ENCODE measurements around the gene C11orf71. TPM values are rescaled to one million over a fixed set of nuclear protein-coding genes. Genes with fewer than 3 reads are reported as not detected.

The C11orf71 gene, protein sequence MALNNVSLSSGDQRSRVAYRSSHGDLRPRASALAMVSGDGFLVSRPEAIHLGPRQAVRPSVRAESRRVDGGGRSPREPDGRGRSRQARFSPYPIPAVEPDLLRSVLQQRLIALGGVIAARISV
- 6.7 TPM for total RNA-seq (ENCODE audit: unreplicated experiment)
- long read RNA-seq, transcript C11orf71-202 (1 exons, 1,980 nt) = major isoform, 7 of 7 reads
- long read RNA-seq, partial matches to known transcripts = 0 of 7 reads
- long read RNA-seq, other reads (novel, unspliced or antisense) = 0 of 7 reads

DNA sequence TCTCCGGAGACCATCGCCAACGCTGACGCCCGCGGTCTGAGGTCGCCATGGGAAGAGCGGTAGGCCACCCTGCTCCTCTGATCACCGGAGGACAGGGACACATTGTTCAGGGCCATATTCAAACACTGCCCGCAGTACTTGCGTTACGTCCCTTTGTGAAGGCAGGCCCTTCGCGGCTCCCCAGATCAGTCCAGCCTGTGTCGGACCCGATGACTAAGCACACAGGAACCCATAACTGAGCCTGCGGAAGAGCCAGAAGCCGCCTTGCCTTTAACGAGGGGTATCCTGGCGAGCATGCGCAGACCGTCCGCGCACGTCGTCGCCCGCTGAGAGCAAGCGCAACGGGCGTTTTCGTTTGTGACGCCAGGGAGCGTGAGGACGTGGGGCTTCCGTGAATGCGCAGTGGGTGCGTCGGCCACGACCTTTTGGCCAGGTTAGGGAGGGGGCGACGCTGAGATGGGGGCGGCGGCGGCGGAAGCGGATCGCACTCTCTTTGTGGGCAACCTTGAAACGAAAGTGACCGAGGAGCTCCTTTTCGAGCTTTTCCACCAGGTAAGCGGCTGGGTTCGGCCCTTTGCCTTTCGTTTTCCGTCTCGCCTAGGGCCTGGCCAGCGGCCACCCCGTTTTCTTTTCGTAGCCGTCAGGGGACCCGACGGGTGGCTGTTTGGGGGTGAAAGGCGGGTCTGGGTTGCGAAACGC, at the start of gene C11orf71, which contains the start of gene RBM7:
C11orf71 (minus strand) TSS at position 296 of the 699 bp plus-strand sequence; CDS start at position 116, 180 bp downstream.
RBM7 (plus strand) TSS at position 451 of the 699 bp plus-strand sequence; CDS start at position 457, 6 bp downstream.
- DNase-seq (ENCODE audit: low spot score) = peak; percentile 96
- Mint-ChIP-seq H3K27ac (ENCODE audit: unreplicated experiment) (peak within 1 kb of the TSS; percentile 99), H3K36me3 (ENCODE audit: low read depth, unreplicated experiment) (no peaks in the 10 kb centered on the region), H3K9me3 (ENCODE audit: unreplicated experiment) (no peaks in the 10 kb centered on the region), H3K4me1 (ENCODE audit: unreplicated experiment) (peaks cover 21% of the 10 kb centered on the region), H3K4me3 (ENCODE audit: unreplicated experiment) (peak within 1 kb of the TSS; percentile 100), H3K27me3 (ENCODE audit: unreplicated experiment) (peaks cover 10% of the 10 kb centered on the region)
- TF ChIP-seq CTCF (IDR thresholded peaks at IDR 0.05; ENCODE audit: unreplicated experiment) = no peak

DNA sequence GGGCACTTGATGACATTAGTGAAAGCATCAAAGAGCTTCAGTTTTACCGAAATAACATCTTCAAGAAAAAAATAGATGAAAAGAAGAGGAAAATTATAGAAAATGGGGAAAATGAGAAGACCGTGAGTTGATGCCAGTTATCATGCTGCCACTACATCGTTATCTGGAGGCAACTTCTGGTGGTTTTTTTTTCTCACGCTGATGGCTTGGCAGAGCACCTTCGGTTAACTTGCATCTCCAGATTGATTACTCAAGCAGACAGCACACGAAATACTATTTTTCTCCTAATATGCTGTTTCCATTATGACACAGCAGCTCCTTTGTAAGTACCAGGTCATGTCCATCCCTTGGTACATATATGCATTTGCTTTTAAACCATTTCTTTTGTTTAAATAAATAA, 49.5 kb upstream of the C11orf71 start:
- no peak for TF ChIP-seq CTCF (IDR thresholded peaks at IDR 0.05; ENCODE audit: unreplicated experiment)
- Mint-ChIP-seq H3K36me3 (ENCODE audit: low read depth, unreplicated experiment) (peaks cover 10% of the 10 kb centered on the region), H3K27ac (ENCODE audit: unreplicated experiment) (no peak overlapping the region), H3K4me1 (ENCODE audit: unreplicated experiment) (no peaks in the 10 kb centered on the region), H3K9me3 (ENCODE audit: unreplicated experiment) (no peaks in the 10 kb centered on the region), H3K4me3 (ENCODE audit: unreplicated experiment) (no peak overlapping the region), H3K27me3 (ENCODE audit: unreplicated experiment) (no peaks in the 10 kb centered on the region)
- no peak for DNase-seq (ENCODE audit: low spot score)

DNA sequence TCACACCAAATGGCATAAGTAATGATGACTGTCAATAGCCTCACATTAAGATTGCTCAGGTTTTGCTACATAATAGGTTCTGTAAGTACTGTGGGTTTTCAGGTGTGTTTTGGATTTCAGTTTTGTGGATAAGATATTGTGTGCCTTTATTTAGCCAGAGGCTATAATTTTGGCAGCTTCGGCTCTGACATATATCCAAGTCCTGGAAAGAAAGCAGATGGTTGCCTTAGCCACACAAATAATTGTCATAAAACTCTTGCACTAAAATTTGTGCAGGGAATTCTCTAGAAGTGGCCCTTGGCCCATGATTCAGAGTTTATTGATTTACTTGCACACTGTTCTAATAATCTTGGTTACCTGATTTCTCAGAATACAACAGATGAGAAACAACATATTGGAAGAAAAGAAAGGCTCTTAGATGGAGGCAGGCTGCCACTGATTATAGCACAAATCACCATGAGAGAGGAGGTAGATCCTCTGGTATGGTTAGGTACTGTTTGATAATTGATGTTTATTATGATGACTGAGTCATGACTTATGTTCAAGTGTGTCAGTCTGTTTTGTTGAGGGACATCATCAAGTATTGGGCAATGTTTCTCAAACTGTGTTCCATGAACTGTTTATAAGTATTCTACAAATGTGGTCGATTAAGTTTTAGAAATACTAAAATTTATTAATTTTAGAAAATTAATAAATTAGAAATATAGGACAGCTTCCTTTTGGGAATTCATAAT, 48.6 kb upstream of the C11orf71 start:
- TF ChIP-seq CTCF (IDR thresholded peaks at IDR 0.05; ENCODE audit: unreplicated experiment) = no peak
- Mint-ChIP-seq H3K4me3 (ENCODE audit: unreplicated experiment) (no peak overlapping the region), H3K27me3 (ENCODE audit: unreplicated experiment) (no peaks in the 10 kb centered on the region), H3K27ac (ENCODE audit: unreplicated experiment) (no peak overlapping the region), H3K4me1 (ENCODE audit: unreplicated experiment) (no peaks in the 10 kb centered on the region), H3K9me3 (ENCODE audit: unreplicated experiment) (no peaks in the 10 kb centered on the region), H3K36me3 (ENCODE audit: low read depth, unreplicated experiment) (peaks cover 10% of the 10 kb centered on the region)
- no peak for DNase-seq (ENCODE audit: low spot score)

- no peak overlapping the region for H3K27ac Mint-ChIP-seq (ENCODE audit: unreplicated experiment)
- H3K36me3 Mint-ChIP-seq (ENCODE audit: low read depth, unreplicated experiment) = peaks cover 10% of the 10 kb centered on the region
- H3K9me3 Mint-ChIP-seq (ENCODE audit: unreplicated experiment) = no peaks in the 10 kb centered on the region
- no peak for TF ChIP-seq CTCF (IDR thresholded peaks at IDR 0.05; ENCODE audit: unreplicated experiment)
- no peak for DNase-seq (ENCODE audit: low spot score)
- H3K27me3 Mint-ChIP-seq (ENCODE audit: unreplicated experiment) = no peaks in the 10 kb centered on the region
- H3K4me1 Mint-ChIP-seq (ENCODE audit: unreplicated experiment) = no peaks in the 10 kb centered on the region
- no peak overlapping the region for H3K4me3 Mint-ChIP-seq (ENCODE audit: unreplicated experiment)
Observed at GRCh38 chr11:114447892-114448291, 47.6 kb upstream of the C11orf71 start.
